SK-N-SH (cell line): ENCODE results near the gene PTPRF.

Experiments used
- CHD2 ChIP-seq: fragments of 150-350 bp; IDR thresholded peaks from 2 replicates; pipeline ENCODE4 v1.6.1; 2018; ENCODE audit warnings: low read length; ENCODE audit not compliant: partially characterized antibody
- ELF1 ChIP-seq: IDR thresholded peaks from 2 replicates; pipeline ENCODE4 v1.4.0; 2012
- EZH2phosphoT487 ChIP-seq: fragments of 200-600 bp; sonication (generic); IDR thresholded peaks from 2 replicates; pipeline ENCODE4 v1.6.1; 2017; ENCODE audit warnings: low read depth, mixed run types, mild to moderate bottlenecking, antibody characterized with exemption, moderate library complexity, borderline replicate concordance
- FOXJ3 ChIP-seq: sonication (generic); formaldehyde crosslinking; IDR thresholded peaks from 2 replicates; pipeline ENCODE4 v1.5.1; 2020; ENCODE audit warnings: mild to moderate bottlenecking, missing genetic modification reagents
- MEF2A ChIP-seq: IDR thresholded peaks from 2 replicates; pipeline ENCODE4 v1.4.0; 2012; ENCODE audit warnings: low read depth, borderline replicate concordance
- NFIC ChIP-seq: IDR thresholded peaks from 2 replicates; pipeline ENCODE4 v1.4.0; 2012; ENCODE audit warnings: borderline replicate concordance
- POLR2AphosphoS5 ChIP-seq: IDR thresholded peaks from 2 replicates; pipeline ENCODE4 v1.6.1; 2012; ENCODE audit warnings: low read depth, low read length
- RAD21 ChIP-seq: IDR thresholded peaks from 2 replicates; pipeline ENCODE4 v1.6.1; 2012; ENCODE audit warnings: mild to moderate bottlenecking, low read length
- RCOR1 ChIP-seq: fragments of 150-350 bp; IDR thresholded peaks from 2 replicates; pipeline ENCODE4 v1.6.1; 2017; ENCODE audit warnings: antibody characterized with exemption, low read length
- SIN3A ChIP-seq: IDR thresholded peaks from 2 replicates; pipeline ENCODE4 v1.6.1; 2012; ENCODE audit warnings: low read depth, mild to moderate bottlenecking, low read length, moderate library complexity, borderline replicate concordance
- YY1 ChIP-seq: IDR thresholded peaks from 2 replicates; pipeline ENCODE4 v1.4.0; 2012; ENCODE audit warnings: low read depth, mild to moderate bottlenecking
- TF ChIP-seq, protein P1 (sequence below): fragments of 200-600 bp; sonication (generic); IDR thresholded peaks from 2 replicates; pipeline ENCODE4 v1.6.1; 2017; ENCODE audit warnings: antibody characterized with exemption, mild to moderate bottlenecking, moderate library complexity
- TF ChIP-seq, protein P2 (sequence below): IDR thresholded peaks from 2 replicates; pipeline ENCODE4 v1.6.1; 2012; ENCODE audit warnings: mild to moderate bottlenecking, low read depth, low read length, moderate library complexity
- TF ChIP-seq, protein P3 (sequence below): IDR thresholded peaks from 2 replicates; pipeline ENCODE4 v1.4.0; 2012; ENCODE audit warnings: low read depth

DNA sequence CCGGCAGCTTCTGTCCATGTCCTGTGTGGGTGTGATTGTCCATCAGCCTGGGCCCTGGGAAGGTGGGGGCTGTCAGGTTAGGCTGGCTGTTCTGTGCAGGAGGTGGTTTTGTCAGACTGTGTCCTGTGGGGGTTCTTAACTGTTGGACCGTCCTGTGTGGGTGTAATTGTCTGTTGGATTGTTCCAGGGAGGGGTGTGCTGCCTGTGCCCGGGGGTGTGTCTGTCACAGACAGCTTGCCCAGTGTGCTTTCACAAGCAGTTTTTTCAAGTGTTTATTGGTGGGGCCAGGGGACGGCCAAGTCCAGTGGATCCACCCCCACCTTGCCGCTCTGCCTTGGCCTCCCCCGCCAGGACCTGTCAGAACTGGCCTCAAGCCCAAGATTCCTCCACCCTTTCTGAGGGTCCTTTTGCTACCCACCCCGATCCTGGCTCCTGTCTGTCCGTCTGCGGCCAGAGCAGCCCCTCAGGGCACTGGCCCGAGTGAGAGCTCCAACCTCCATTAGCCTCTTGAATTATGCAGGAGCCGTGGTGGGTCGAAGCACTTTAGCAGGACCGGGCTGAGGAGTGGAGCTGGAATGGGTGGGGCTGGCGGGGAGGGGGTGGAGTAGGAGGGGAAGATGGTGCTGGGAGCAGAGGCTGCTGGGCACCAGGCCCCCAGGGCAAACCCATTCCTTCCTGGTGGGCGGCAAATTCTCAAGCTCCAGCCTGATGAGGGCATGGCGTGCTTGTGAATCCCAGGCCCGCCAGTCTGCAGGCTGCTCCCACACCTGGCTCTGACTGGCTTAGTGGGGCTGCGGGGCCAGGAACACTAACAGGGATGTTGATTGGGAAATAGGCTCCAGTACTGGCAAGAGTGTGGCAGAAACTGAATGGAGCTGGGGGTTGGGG, 47.2 kb downstream of the PTPRF start:
- TF ChIP-seq, protein P1, sequence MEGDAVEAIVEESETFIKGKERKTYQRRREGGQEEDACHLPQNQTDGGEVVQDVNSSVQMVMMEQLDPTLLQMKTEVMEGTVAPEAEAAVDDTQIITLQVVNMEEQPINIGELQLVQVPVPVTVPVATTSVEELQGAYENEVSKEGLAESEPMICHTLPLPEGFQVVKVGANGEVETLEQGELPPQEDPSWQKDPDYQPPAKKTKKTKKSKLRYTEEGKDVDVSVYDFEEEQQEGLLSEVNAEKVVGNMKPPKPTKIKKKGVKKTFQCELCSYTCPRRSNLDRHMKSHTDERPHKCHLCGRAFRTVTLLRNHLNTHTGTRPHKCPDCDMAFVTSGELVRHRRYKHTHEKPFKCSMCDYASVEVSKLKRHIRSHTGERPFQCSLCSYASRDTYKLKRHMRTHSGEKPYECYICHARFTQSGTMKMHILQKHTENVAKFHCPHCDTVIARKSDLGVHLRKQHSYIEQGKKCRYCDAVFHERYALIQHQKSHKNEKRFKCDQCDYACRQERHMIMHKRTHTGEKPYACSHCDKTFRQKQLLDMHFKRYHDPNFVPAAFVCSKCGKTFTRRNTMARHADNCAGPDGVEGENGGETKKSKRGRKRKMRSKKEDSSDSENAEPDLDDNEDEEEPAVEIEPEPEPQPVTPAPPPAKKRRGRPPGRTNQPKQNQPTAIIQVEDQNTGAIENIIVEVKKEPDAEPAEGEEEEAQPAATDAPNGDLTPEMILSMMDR: no peak
- TF ChIP-seq CHD2 (no peak), NFIC (no peak), ELF1 (no peak), MEF2A (no peak), SIN3A (no peak), RAD21 (no peak), FOXJ3 (CRISPR knock-in tag) (no peak), POLR2AphosphoS5 (no peak), EZH2phosphoT487 (no peak), RCOR1 (no peak), YY1 (no peak)
- TF ChIP-seq, protein P2, sequence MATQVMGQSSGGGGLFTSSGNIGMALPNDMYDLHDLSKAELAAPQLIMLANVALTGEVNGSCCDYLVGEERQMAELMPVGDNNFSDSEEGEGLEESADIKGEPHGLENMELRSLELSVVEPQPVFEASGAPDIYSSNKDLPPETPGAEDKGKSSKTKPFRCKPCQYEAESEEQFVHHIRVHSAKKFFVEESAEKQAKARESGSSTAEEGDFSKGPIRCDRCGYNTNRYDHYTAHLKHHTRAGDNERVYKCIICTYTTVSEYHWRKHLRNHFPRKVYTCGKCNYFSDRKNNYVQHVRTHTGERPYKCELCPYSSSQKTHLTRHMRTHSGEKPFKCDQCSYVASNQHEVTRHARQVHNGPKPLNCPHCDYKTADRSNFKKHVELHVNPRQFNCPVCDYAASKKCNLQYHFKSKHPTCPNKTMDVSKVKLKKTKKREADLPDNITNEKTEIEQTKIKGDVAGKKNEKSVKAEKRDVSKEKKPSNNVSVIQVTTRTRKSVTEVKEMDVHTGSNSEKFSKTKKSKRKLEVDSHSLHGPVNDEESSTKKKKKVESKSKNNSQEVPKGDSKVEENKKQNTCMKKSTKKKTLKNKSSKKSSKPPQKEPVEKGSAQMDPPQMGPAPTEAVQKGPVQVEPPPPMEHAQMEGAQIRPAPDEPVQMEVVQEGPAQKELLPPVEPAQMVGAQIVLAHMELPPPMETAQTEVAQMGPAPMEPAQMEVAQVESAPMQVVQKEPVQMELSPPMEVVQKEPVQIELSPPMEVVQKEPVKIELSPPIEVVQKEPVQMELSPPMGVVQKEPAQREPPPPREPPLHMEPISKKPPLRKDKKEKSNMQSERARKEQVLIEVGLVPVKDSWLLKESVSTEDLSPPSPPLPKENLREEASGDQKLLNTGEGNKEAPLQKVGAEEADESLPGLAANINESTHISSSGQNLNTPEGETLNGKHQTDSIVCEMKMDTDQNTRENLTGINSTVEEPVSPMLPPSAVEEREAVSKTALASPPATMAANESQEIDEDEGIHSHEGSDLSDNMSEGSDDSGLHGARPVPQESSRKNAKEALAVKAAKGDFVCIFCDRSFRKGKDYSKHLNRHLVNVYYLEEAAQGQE: no peak
- TF ChIP-seq, protein P3, sequence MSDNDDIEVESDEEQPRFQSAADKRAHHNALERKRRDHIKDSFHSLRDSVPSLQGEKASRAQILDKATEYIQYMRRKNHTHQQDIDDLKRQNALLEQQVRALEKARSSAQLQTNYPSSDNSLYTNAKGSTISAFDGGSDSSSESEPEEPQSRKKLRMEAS: no peak
